K562 treated with DMSO at 1 percent for 24 hours (cell line): ENCODE data around the gene SLC24A3. TPM values are rescaled to one million over a fixed set of nuclear protein-coding genes. Genes with fewer than 3 reads are reported as not detected.

Experiments
- total RNA-seq: library from RNA; unstranded; fragments of 300-600 nt; gene quantifications from 2 replicates; pipeline ENCODE4 v1.2.3, GENCODE V29; 2022; ENCODE audit warnings: low read depth; ENCODE audit not compliant: insufficient read depth

Gene SLC24A3
- not detected in 2 replicates for total RNA-seq

GRCh38 chr20:19212469-19212815, at the start of gene SLC24A3:
Gene SLC24A3 (plus strand): TSS chr20:19212642.

DNA sequence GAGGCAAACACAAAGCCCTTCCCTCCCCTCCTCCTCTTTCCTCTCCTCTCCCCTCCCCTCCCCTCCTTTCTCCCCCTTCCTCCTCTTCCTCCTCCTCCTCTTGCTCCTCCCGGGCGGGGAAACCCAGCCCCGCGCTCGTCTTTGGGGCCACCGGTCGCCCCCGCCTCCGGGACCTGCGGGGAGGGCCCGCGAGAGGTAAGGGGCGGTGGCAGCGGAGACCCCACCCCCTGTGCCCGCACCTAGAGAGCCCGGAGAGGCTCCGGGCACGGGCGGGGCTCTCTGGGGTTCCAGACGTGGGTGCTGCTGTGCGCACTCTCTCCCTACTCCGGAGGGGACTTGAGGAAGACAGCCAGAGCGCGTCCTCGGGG, 545.7 kb downstream of the SLC24A3 start, which contains the start of gene RIN2:
Gene RIN2 (plus strand): TSS at position 126 of the 368 bp plus-strand sequence. CDS start 131,344 bp downstream, outside the sequence.

